ENCODE data around the gene MAP2.

Gene MAP2

DNA sequence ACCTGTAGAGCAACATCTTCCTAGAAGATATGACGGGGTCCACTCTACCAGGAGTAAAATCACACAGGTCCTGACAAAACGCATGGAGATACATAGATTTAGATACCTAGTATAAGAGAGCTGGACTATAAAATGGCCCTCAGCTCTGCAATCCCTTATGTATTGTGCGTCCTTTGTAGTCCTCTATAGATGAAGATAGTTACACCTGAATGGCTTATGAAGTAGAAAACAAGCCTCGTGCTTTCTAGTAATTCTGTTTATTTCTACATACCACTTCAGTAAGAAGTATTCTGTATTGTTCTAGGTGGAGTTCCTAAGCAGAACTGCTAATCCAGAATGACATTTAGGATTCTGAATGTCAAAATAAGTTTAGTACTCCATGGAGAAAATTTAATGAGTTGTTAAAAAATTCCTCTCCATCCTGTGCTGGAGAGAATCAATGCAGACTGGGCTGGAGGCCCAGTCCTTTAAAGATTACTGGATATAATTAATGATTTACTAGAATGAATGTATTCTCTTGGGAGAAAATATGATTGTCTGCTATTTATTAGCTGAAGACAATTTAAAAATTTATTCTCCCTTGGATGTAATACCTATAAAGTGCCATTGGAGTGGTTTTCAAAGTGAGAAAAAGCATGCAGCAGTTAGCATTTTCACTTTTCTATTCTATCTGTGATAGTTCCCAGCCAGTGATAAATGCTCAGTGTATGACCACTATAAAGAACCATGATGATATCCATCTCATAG, 200.5 kb downstream of the MAP2 start:
- DNase-seq (ENCODE audit: extremely low spot score): no peak
- ChIA-PET CTCF (interaction anchor here (0.5 kb wide), 1 partner anchor 1149 kb away, joined by 5 read pairs; no protein-coding TSS in a partner anchor), POLR2A (no interaction called here)
- no peak for TF ChIP-seq ARNT (IDR thresholded peaks at IDR 0.05)
- TF ChIP-seq ELF4 (IDR thresholded peaks at IDR 0.05): no peak
- TF ChIP-seq SUZ12 (IDR thresholded peaks at IDR 0.05): no peak
- no peak for TF ChIP-seq LEF1 (IDR thresholded peaks at IDR 0.05; ENCODE audit: borderline replicate concordance)
- TF ChIP-seq NFRKB (IDR thresholded peaks at IDR 0.05): no peak
- no peak for TF ChIP-seq ZNF384 (IDR thresholded peaks at IDR 0.05)
- TF ChIP-seq FOXM1 (IDR thresholded peaks at IDR 0.05; ENCODE audit: borderline replicate concordance): no peak
- no peak for TF ChIP-seq FOXA1 (IDR thresholded peaks at IDR 0.05)
- TF ChIP-seq FOXK2 (IDR thresholded peaks at IDR 0.05): no peak
- TF ChIP-seq BHLHE40 (IDR thresholded peaks at IDR 0.05; ENCODE audit: borderline replicate concordance): no peak
- no peak for TF ChIP-seq HDGF (IDR thresholded peaks at IDR 0.05; ENCODE audit: borderline replicate concordance)
- no peak for TF ChIP-seq TARDBP (IDR thresholded peaks at IDR 0.05)
- no peak for TF ChIP-seq SP1 (IDR thresholded peaks at IDR 0.05)
- TF ChIP-seq CTBP1 (IDR thresholded peaks at IDR 0.05; ENCODE audit: borderline replicate concordance): no peak
- TF ChIP-seq, protein P1, sequence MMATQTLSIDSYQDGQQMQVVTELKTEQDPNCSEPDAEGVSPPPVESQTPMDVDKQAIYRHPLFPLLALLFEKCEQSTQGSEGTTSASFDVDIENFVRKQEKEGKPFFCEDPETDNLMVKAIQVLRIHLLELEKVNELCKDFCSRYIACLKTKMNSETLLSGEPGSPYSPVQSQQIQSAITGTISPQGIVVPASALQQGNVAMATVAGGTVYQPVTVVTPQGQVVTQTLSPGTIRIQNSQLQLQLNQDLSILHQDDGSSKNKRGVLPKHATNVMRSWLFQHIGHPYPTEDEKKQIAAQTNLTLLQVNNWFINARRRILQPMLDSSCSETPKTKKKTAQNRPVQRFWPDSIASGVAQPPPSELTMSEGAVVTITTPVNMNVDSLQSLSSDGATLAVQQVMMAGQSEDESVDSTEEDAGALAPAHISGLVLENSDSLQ (IDR thresholded peaks at IDR 0.05): no peak
- no peak for TF ChIP-seq L3MBTL2 (conservative IDR thresholded peaks at IDR 0.05)

DNA sequence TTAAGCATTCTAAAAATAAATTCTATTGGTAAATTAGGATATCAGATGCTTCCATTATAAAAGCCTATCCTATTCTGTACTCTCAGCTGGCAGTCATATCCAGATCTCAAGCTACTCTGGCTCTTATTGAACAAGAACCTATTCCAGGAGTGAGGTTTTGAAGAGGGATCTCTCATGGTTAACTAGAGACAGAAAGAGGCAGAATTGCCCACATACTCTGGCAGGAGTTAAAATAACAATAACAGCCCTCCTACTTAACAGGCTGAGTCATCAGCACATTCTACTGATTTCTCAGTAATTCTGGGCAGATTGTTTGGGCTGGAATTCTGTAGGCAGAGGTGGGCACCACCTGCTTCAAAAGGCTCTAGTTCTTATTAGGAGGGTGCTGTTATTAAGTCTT, 205.8 kb downstream of the MAP2 start:
- ChIA-PET POLR2A (no interaction called here), CTCF (no interaction called here)
- TF ChIP-seq FOXA1 (IDR thresholded peaks at IDR 0.05) (no peak), SP1 (IDR thresholded peaks at IDR 0.05) (no peak), ELF4 (IDR thresholded peaks at IDR 0.05) (no peak), CTBP1 (IDR thresholded peaks at IDR 0.05; ENCODE audit: borderline replicate concordance) (no peak), FOXK2 (IDR thresholded peaks at IDR 0.05) (no peak), SUZ12 (IDR thresholded peaks at IDR 0.05) (no peak), BHLHE40 (IDR thresholded peaks at IDR 0.05; ENCODE audit: borderline replicate concordance) (no peak), ARNT (IDR thresholded peaks at IDR 0.05) (no peak), NFRKB (IDR thresholded peaks at IDR 0.05) (no peak)
- TF ChIP-seq, protein P1 (IDR thresholded peaks at IDR 0.05): no peak
- DNase-seq (ENCODE audit: extremely low spot score): no peak

- TF ChIP-seq NFRKB (IDR thresholded peaks at IDR 0.05) (no peak), ELF4 (IDR thresholded peaks at IDR 0.05) (no peak), ZNF384 (IDR thresholded peaks at IDR 0.05) (no peak), BHLHE40 (IDR thresholded peaks at IDR 0.05; ENCODE audit: borderline replicate concordance) (no peak), FOXM1 (IDR thresholded peaks at IDR 0.05; ENCODE audit: borderline replicate concordance) (no peak), FOXA1 (IDR thresholded peaks at IDR 0.05) (no peak), TARDBP (IDR thresholded peaks at IDR 0.05) (no peak), L3MBTL2 (conservative IDR thresholded peaks at IDR 0.05) (no peak), HDGF (IDR thresholded peaks at IDR 0.05; ENCODE audit: borderline replicate concordance) (no peak), FOXK2 (IDR thresholded peaks at IDR 0.05) (no peak), LEF1 (IDR thresholded peaks at IDR 0.05; ENCODE audit: borderline replicate concordance) (no peak), SUZ12 (IDR thresholded peaks at IDR 0.05) (no peak)
- TF ChIP-seq, protein P1 (IDR thresholded peaks at IDR 0.05): no peak
- POLR2A ChIA-PET: no interaction called here
Observed at GRCh38 chr2:209633911-209634310, 210.1 kb downstream of the MAP2 start.

GRCh38 chr2:209636076-209636475, 212.2 kb downstream of the MAP2 start:
- TF ChIP-seq HDGF (IDR thresholded peaks at IDR 0.05; ENCODE audit: borderline replicate concordance) (no peak), ELF4 (IDR thresholded peaks at IDR 0.05) (no peak), FOXM1 (IDR thresholded peaks at IDR 0.05; ENCODE audit: borderline replicate concordance) (no peak), SP1 (IDR thresholded peaks at IDR 0.05) (no peak)
- ChIA-PET POLR2A (no interaction called here), CTCF (no interaction called here)
- no peak for DNase-seq (ENCODE audit: extremely low spot score)

More at GRCh38 chr2:209633911-209634310, 210.1 kb downstream of the MAP2 start:
- DNase-seq (ENCODE audit: extremely low spot score): no peak
- CTCF ChIA-PET: no interaction called here

GRCh38 chr2:209637293-209637692, 213.4 kb downstream of the MAP2 start:
- ChIA-PET CTCF (no interaction called here), POLR2A (no interaction called here)
- TF ChIP-seq ARNT (IDR thresholded peaks at IDR 0.05) (no peak), L3MBTL2 (conservative IDR thresholded peaks at IDR 0.05) (no peak), CTBP1 (IDR thresholded peaks at IDR 0.05; ENCODE audit: borderline replicate concordance) (no peak)
- no peak for DNase-seq (ENCODE audit: extremely low spot score)

DNA sequence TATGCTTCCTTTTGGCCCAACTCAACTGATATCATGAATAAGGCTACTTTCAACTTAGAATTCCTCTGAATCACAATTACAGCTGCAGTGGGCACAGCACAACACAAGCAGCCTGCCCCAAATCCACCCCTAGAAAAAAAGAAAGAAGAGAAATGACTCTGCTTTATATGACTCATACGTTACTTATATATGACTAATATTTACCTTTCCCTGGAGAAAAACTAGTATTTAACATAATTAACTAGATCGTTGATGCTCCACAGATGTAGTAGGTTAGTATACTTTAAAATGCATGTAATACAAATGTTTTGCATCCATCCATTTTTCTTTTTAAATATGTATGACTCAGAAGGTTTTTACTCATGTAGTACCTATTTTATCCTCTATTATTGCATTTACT, 214.5 kb downstream of the MAP2 start:
- ChIA-PET CTCF (no interaction called here), POLR2A (no interaction called here)
- no peak for DNase-seq (ENCODE audit: extremely low spot score)

DNA sequence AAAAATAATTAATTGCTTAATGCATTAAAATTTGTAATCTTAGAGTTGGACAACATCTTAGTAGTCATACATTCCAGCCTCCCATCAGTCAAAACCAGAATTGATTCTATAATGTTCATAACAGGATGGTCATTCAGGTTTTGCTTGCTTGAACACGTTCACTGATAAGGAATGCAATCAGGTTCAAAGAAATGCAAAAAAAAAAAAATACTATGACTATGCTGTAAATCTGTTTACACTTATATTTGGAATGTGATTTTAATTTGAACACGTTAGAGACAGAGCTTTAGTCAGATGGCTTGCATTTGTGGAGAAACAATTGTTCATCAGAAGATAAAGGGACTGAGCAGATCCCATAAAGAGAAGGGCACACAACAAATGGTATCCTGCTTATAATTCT, 216.5 kb downstream of the MAP2 start:
- TF ChIP-seq SP1 (IDR thresholded peaks at IDR 0.05) (no peak), ZNF384 (IDR thresholded peaks at IDR 0.05) (no peak), TARDBP (IDR thresholded peaks at IDR 0.05) (no peak), CTBP1 (IDR thresholded peaks at IDR 0.05; ENCODE audit: borderline replicate concordance) (no peak), ELF4 (IDR thresholded peaks at IDR 0.05) (no peak), BHLHE40 (IDR thresholded peaks at IDR 0.05; ENCODE audit: borderline replicate concordance) (no peak), HDGF (IDR thresholded peaks at IDR 0.05; ENCODE audit: borderline replicate concordance) (no peak), NFRKB (IDR thresholded peaks at IDR 0.05) (no peak), L3MBTL2 (conservative IDR thresholded peaks at IDR 0.05) (no peak), FOXM1 (IDR thresholded peaks at IDR 0.05; ENCODE audit: borderline replicate concordance) (no peak), ARNT (IDR thresholded peaks at IDR 0.05) (no peak), LEF1 (IDR thresholded peaks at IDR 0.05; ENCODE audit: borderline replicate concordance) (no peak), SUZ12 (IDR thresholded peaks at IDR 0.05) (no peak), FOXK2 (IDR thresholded peaks at IDR 0.05) (no peak), FOXA1 (IDR thresholded peaks at IDR 0.05) (no peak)
- TF ChIP-seq, protein P1 (IDR thresholded peaks at IDR 0.05): no peak
- ChIA-PET POLR2A (no interaction called here), CTCF (no interaction called here)
- DNase-seq (ENCODE audit: extremely low spot score): no peak

More for the DNA sequence above, 214.5 kb downstream of the MAP2 start:
- no peak for TF ChIP-seq ARNT (IDR thresholded peaks at IDR 0.05)
